Ectodermal cell (in vitro differentiated cells): ENCODE data around the gene PCDHGB6.
"Not testable (repeated sequence)": the region's sequence is repeated elsewhere in the genome, so short reads cannot be mapped to it uniquely, and the experiment has no call there.

ENCODE experiments used
- H3K27ac ChIP-seq: 2 replicates; pipeline ENCODE4 v1.7.0; 2013; ENCODE audit warnings: mild to moderate bottlenecking, low read depth, low read length; ENCODE audit not compliant: insufficient read depth, poor library complexity, severe bottlenecking
- H3K27me3 ChIP-seq: 2 replicates; pipeline ENCODE4 v1.7.0; 2013; ENCODE audit warnings: mild to moderate bottlenecking, low read length; ENCODE audit not compliant: insufficient read depth, control insufficient read depth, poor library complexity, severe bottlenecking
- H3K36me3 ChIP-seq: one replicate; pipeline ENCODE4 v1.7.0; 2013; ENCODE audit warnings: low read length; ENCODE audit not compliant: control insufficient read depth, insufficient read depth
- H3K4me1 ChIP-seq: one replicate; pipeline ENCODE4 v1.7.0; 2013; ENCODE audit warnings: low read length; ENCODE audit not compliant: control insufficient read depth, insufficient read depth
- H3K4me3 ChIP-seq: 2 replicates; pipeline ENCODE4 v1.7.0; 2013; ENCODE audit warnings: low read depth, low read length, control low read depth; ENCODE audit not compliant: insufficient read depth
- H3K9me3 ChIP-seq: 2 replicates; pipeline ENCODE4 v1.7.0; 2013; ENCODE audit warnings: mild to moderate bottlenecking, low read length, moderate library complexity; ENCODE audit not compliant: control insufficient read depth
- WGBS, 2 experiments: methylation state at CpG; one replicate each; pipeline ENCODE4 v1.1.7; 2013; ENCODE audit warnings: missing lambda C conversion rate in 2 of 2; 5-methylcytosine and 5-hydroxymethylcytosine counted together

The PCDHGB6 gene

DNA sequence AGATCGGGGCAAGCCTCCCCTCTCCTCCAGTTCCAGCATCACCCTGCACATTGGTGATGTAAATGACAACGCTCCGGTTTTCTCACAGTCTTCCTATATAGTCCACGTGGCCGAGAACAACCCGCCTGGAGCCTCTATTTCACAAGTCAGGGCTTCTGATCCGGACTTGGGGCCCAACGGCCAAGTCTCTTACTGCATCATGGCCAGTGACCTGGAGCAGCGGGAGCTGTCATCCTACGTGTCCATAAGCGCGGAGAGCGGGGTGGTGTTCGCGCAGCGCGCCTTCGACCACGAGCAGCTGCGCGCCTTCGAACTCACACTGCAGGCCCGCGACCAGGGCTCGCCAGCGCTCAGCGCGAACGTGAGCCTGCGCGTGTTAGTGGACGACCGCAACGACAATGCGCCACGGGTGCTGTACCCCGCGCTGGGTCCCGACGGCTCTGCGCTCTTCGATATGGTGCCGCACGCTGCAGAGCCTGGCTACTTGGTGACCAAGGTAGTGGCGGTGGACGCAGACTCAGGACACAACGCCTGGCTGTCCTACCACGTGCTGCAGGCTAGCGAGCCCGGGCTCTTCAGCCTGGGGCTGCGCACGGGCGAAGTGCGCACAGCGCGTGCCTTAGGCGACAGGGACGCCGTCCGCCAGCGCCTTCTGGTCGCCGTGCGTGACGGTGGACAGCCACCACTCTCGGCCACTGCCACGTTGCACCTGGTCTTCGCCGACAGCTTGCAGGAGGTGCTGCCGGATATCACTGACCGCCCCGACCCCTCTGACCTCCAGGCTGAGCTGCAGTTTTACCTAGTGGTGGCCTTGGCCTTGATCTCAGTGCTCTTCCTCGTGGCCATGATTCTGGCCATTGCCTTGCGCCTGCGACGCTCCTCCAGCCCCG is 18.4 kb upstream of the PCDHGB6 start:
- 96 to 97% methylated on average over 77 of the region's 77 CpGs for WGBS, 2 experiments
- H3K27ac ChIP-seq: no peak overlapping the region
- no peak overlapping the region for H3K4me3 ChIP-seq
- no peaks in the 10 kb centered on the region for H3K27me3 ChIP-seq
- peaks cover 12% of the 10 kb centered on the region for H3K36me3 ChIP-seq
- H3K9me3 ChIP-seq: peaks cover 5% of the 10 kb centered on the region
- H3K4me1 ChIP-seq: no peaks in the 10 kb centered on the region

GRCh38 chr5:141392429-141393198 is 15.2 kb upstream of the PCDHGB6 start, which contains the start of gene PCDHGA8:
PCDHGA8 (plus strand) TSS chr5:141392633; CDS start chr5:141392814, 181 bp downstream.
- H3K27ac ChIP-seq: no peak within 1 kb of the TSS
- 96 to 97% methylated on average over 37 to 38 of the region's 38 CpGs for WGBS, 2 experiments
- peaks cover 5% of the 10 kb centered on the region for H3K9me3 ChIP-seq
- H3K27me3 ChIP-seq: no peaks in the 10 kb centered on the region
- no peak within 1 kb of the TSS for H3K4me3 ChIP-seq
- peaks cover 12% of the 10 kb centered on the region for H3K36me3 ChIP-seq
- H3K4me1 ChIP-seq: no peaks in the 10 kb centered on the region

GRCh38 chr5:141393267-141393666 is 14.6 kb upstream of the PCDHGB6 start:
- peaks cover 12% of the 10 kb centered on the region for H3K36me3 ChIP-seq
- H3K27me3 ChIP-seq: no peaks in the 10 kb centered on the region
- H3K4me1 ChIP-seq: no peaks in the 10 kb centered on the region
- no peak overlapping the region for H3K4me3 ChIP-seq
- peaks cover 4% of the 10 kb centered on the region for H3K9me3 ChIP-seq
- WGBS, 2 experiments: 94 to 95% methylated on average over 21 of the region's 21 CpGs
- no peak overlapping the region for H3K27ac ChIP-seq

DNA sequence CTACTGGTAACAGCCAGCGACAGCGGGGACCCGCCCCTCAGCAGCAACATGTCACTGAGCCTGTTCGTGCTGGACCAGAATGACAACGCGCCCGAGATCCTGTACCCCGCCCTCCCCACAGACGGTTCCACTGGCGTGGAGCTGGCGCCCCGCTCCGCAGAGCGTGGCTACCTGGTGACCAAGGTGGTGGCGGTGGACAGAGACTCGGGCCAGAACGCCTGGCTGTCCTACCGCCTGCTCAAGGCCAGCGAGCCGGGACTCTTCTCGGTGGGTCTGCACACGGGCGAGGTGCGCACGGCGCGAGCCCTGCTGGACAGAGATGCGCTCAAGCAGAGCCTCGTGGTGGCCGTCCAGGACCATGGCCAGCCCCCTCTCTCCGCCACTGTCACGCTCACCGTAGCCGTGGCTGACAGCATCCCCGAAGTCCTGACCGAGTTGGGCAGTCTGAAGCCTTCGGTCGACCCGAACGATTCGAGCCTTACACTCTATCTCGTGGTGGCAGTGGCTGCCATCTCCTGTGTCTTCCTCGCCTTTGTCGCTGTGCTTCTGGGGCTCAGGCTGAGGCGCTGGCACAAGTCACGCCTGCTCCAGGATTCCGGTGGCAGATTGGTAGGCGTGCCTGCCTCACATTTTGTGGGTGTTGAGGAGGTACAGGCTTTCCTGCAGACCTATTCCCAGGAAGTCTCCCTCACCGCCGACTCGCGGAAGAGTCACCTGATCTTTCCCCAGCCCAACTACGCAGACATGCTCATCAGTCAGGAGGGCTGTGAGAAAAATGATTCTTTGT is 13.2 kb upstream of the PCDHGB6 start:
- not testable (repeated sequence) for H3K4me1 ChIP-seq, H3K4me3 ChIP-seq, H3K9me3 ChIP-seq, H3K27ac ChIP-seq, H3K27me3 ChIP-seq
- peaks cover 12% of the 10 kb centered on the region for H3K36me3 ChIP-seq
- WGBS, 2 experiments: 96 to 97% methylated on average over 40 to 41 of the region's 53 CpGs

DNA sequence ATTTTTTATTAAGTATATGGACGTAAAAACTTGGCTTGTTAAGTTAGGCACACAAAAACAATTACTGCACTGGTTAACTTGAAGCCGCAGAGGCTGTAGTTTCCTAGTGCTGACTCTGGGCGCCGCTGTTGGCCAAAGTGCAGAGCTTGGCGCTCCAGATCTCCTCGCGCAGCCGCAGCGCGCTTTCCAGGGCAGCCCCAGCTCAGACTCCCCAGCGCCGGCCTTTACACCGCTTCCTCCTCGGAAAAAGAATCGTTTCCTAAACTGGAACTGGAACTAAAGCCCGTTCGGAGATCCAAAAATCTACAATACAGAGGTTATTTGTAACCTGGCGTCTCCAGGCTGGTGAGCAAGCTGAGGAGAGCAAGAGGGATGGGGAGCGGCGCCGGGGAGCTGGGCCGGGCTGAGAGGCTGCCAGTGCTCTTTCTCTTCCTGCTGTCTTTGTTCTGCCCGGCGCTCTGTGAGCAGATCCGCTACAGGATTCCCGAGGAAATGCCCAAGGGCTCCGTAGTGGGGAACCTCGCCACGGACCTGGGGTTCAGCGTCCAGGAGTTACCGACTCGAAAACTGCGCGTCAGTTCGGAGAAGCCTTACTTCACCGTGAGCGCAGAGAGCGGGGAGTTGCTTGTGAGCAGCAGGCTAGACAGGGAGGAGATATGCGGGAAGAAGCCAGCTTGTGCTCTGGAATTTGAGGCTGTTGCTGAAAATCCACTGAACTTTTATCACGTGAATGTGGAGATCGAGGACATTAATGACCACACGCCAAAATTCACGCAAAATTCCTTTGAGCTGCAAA is 9.9 kb upstream of the PCDHGB6 start, which contains the start of gene PCDHGB5:
TSS of gene PCDHGB5 (plus strand) at position 192 of the 796 bp plus-strand sequence. CDS start at position 373, 181 bp downstream.
- H3K27me3 ChIP-seq, H3K27ac ChIP-seq, H3K4me1 ChIP-seq, H3K9me3 ChIP-seq, H3K4me3 ChIP-seq, H3K36me3 ChIP-seq: not testable (repeated sequence)
- 86 to 92% methylated on average over 19 to 20 of the region's 43 CpGs for WGBS, 2 experiments

- H3K27me3 ChIP-seq: no peaks in the 10 kb centered on the region
- no peaks in the 10 kb centered on the region for H3K36me3 ChIP-seq
- peaks cover 3% of the 10 kb centered on the region for H3K9me3 ChIP-seq
- H3K4me3 ChIP-seq: no peak overlapping the region
- no peaks in the 10 kb centered on the region for H3K4me1 ChIP-seq
- no peak overlapping the region for H3K27ac ChIP-seq
- WGBS, 2 experiments: 93 to 96% methylated on average over 15 of the region's 15 CpGs
These were observed 9.2 kb upstream of the PCDHGB6 start for GRCh38 chr5:141398608-141399007.

GRCh38 chr5:141399555-141400258 is 8.1 kb upstream of the PCDHGB6 start:
- no peaks in the 10 kb centered on the region for H3K36me3 ChIP-seq
- no peak overlapping the region for H3K4me3 ChIP-seq
- no peaks in the 10 kb centered on the region for H3K27me3 ChIP-seq
- H3K27ac ChIP-seq: no peak overlapping the region
- 97% methylated on average over 61 of the region's 61 CpGs for WGBS, 2 experiments
- H3K4me1 ChIP-seq: no peaks in the 10 kb centered on the region
- peaks cover 3% of the 10 kb centered on the region for H3K9me3 ChIP-seq

GRCh38 chr5:141402553-141403243 is 5.1 kb upstream of the PCDHGB6 start, which contains the start of gene PCDHGA9:
PCDHGA9 (plus strand) TSS chr5:141402778; CDS start chr5:141402953, 175 bp downstream.
- no peaks in the 10 kb centered on the region for H3K27me3 ChIP-seq
- H3K27ac ChIP-seq: no peak within 1 kb of the TSS
- H3K9me3 ChIP-seq: peaks cover 3% of the 10 kb centered on the region
- 95% methylated on average over 27 of the region's 27 CpGs for WGBS, 2 experiments
- no peak within 1 kb of the TSS for H3K4me3 ChIP-seq
- H3K36me3 ChIP-seq: no peaks in the 10 kb centered on the region
- no peaks in the 10 kb centered on the region for H3K4me1 ChIP-seq
